GM12873 (cell line): ENCODE data around the gene GPRC5D.

Experiments
- CTCF ChIP-seq: IDR thresholded peaks from 2 replicates; pipeline ENCODE4 v1.5.1; 2012; ENCODE audit warnings: low read depth, mild to moderate bottlenecking, moderate library complexity, low read length, control low read depth; ENCODE audit not compliant: insufficient read depth; ENCODE audit errors: missing control alignments

GPRC5D gene

GRCh38 chr12:12922978-12923377 lies 29.0 kb downstream of the GPRC5D start:
- no peak for TF ChIP-seq CTCF

GRCh38 chr12:12922191-12922616 lies 29.8 kb downstream of the GPRC5D start:
- TF ChIP-seq CTCF: no peak

- TF ChIP-seq CTCF: no peak
Observed at GRCh38 chr12:12919666-12920435, 32.1 kb downstream of the GPRC5D start.

GRCh38 chr12:12918781-12919389 lies 33.1 kb downstream of the GPRC5D start:
- no peak for TF ChIP-seq CTCF

- TF ChIP-seq CTCF: no peak
Observed at GRCh38 chr12:12917517-12917916, 34.5 kb downstream of the GPRC5D start.

GRCh38 chr12:12916135-12916944 lies 35.6 kb downstream of the GPRC5D start:
- peak; percentile 99 for TF ChIP-seq CTCF

GRCh38 chr12:12915656-12916055 lies 36.3 kb downstream of the GPRC5D start:
- TF ChIP-seq CTCF: no peak
